GM21360 (cell line): ENCODE results near the gene MUC22.
"Not testable (repeated sequence)": the region's sequence is repeated elsewhere in the genome, so short reads cannot be mapped to it uniquely, and the experiment has no call there.

Experiments
- ATAC-seq: cut with Tn5 transposase; IDR thresholded peaks from one replicate; pipeline ENCODE4 v1.9.1; 2021; ENCODE audit warnings: mild to moderate bottlenecking, moderate library complexity; ENCODE audit not compliant: unreplicated experiment

The MUC22 gene

DNA sequence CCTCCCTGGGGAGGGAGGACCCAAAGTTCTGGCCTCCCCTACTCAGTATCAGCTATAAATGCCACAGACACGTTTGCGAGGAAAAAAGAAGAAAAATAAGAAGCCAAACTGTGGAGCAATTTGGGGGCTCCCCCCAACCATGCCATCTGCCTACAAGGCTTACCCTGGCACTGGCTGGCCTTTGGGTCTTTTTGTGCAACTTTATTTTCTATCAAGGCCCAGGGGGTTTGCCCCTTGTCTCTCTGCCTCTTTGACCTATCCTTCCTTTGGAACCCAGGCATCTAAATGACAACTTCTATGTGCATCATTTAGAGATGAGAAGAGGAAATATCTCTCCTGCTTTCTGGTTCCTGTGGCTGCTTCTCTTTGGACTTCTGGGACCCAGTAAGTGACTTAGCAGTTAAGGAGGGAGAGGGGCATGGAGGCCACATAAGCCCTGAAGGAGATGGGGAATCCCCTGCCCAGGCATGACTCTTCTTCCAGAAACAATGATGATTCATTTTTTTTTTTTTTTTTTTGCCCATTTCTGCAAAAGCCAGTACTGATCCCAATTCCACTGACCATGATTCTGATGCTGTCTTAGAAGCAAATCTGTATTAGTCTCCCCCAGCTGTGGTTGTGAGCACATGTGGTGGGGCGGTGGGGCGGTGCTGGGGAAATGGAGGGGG is at the start of gene MUC22:
TSS of gene MUC22 (plus strand) at position 82 of the 668 bp plus-strand sequence. CDS start at position 315, 233 bp downstream.
- ATAC-seq = no peak

DNA sequence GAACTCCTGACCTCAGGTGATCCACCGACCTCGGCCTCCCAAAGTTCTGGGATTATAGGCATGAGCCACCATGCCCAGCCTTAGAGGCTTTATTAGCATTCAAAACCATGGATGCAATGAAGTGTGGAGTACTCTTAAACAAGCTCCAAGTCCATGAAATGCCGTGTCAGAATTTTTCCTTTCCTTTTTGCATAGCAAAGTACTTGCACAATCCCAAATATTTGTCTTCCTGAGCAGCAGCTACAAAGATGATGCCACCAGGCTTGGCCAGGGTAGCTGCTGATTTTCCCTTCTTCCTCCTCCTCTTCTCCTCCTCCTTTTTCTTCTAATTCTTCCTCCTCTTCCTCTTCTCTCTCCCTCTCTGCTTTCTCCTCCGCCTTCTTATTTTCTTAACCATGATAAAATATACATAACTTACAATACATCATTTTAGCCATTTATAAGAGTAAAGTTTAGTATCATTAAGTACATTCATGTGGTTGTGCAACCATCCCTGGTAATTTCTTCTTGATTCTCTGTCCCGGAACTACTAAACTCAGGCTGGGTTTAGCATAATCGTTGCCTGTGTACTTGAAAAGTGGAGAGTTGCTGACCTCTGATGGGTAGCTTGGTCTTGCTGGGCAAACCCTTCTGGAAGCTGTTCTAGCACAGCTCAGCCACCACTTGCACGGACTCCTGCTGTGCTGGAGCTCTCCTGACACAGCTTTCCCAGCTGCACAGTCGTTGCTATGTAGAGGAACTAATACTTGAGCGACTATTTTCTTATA is 49.2 kb upstream of the MUC22 start:
- no peak for ATAC-seq

DNA sequence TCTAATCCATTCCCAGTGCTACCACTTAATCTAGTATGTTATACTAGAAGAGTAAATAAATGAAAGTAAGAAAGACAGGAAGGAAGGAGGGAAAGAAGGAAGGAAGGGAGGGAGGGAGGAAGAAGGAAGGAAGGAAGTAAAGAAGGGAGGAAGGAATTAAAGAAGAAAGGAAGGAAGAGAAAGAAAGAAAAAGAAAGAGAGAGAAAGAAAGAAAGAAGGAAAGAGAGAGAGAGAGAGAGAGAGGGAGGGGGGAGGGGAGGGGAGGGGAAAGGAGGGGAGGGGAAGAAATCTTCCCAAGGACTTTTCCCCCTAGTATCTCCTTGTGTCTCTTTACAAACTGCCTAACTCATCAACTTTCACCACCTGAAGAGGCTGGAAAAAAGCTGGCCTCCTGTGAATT is 47.6 kb upstream of the MUC22 start:
- ATAC-seq = no peak

DNA sequence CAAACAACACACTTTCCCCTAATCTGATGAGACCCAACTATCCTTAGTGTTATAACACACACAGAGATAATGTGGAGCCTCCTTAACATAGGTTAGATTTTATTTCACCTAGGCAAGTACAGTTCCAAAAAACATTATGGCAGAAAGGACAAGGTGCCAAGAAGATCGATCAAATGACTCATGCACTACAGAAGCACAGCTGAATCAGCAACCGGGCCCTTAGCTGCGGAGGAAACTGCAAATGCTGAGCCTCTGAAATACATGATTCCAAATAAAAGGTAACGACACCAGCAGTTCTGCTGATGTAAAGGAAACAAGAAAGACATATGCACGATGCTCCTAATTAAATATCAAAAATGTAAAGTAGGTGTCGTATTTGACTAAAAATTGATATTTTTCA is 46.6 kb upstream of the MUC22 start:
- ATAC-seq = no peak

DNA sequence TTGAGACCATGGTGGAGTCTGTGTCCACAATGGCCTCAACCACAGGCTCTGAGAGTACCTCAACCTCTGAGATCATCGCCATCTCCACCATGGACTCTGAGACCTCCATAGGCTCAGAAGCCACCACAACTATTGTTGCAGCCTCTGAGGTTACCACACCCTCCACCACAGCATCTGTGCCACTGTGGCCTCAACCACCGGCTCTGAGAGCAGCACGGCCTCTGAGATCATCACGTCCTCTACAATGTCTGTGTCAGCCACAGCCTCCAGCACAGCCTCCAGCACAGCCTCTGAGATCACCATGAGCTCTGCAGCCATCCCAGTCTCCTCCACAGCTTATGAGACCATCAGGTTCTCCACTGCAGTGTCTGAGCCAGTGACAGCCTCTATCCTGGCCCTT is 46.2 kb upstream of the MUC22 start:
- ATAC-seq = no peak

DNA sequence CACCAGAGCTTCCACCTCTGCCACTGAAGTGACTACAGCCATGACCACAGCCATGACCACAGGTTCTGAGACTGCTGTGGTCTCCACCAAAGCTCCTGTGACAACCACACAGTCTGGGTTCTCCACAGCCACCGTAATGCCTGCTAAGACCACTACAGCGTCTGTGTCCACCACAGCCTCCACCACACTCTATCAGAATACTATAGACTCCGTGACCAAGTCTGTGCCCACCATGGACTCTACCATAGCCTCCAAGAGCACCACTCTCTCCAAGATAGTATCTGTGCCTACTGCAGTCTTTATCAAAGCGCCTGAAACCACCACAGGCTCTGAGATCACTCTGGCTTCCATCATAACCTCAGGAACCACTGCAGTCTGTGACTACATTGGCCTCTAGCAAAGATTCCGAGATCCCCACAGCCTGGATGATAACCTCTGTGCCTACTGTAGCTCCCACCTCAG is 45.1 kb upstream of the MUC22 start:
- no peak for ATAC-seq

DNA sequence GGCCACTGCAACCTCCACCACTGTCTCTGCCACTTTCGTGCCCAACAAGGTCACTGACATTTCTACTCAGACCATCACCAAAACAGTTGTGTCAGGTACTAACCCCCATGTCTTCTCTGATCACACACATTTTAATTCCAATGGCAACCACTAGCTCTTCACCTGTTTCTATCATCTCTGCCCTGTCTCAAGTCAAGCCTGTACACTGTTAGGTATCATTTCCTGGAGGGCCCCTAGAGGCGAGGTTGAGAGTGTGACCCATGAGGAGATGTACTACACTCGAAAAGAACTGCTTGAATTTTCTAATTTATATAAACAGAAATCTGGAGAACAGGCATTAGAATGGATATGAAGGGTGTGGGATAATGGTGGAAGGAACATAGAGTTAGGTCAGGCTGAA is 44.1 kb upstream of the MUC22 start:
- no peak for ATAC-seq

DNA sequence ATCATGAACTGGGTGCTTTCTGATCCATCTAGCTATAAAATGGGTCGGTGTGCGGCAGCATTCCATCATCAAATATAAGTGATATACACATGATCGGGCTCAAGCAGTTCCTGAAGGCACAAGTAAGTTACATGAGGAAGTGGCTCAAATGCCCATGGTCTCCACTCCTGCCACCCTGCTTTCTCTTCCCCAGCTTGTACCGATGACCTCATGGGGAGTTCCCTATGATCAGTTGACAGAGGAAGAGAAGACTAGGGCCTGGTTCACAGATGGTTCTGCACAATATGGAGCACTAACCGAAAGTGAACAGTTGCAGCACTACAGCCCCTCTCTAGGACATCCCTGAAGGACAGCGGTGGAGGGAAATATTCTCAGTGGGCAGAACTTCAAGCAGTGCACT is 41.1 kb upstream of the MUC22 start:
- ATAC-seq = not testable (repeated sequence)

DNA sequence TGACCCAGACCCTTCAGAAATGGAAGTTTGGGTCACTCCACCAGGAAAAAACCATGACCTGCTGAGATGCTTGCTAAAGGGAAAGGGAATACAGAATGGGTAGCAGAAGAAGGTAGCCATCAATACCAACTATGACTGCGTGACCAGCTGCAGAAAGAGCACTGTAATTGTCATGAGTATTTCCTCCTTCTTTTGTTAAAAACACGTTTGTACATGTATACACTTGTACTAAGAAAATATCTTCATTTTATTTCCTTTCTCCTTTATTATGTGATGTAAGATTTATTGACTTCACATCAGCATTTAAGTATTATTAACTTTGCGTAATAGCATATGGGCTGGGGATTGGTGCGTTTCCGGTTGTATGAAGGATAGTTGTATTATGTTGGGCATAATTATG is 39.3 kb upstream of the MUC22 start:
- ATAC-seq = no peak

DNA sequence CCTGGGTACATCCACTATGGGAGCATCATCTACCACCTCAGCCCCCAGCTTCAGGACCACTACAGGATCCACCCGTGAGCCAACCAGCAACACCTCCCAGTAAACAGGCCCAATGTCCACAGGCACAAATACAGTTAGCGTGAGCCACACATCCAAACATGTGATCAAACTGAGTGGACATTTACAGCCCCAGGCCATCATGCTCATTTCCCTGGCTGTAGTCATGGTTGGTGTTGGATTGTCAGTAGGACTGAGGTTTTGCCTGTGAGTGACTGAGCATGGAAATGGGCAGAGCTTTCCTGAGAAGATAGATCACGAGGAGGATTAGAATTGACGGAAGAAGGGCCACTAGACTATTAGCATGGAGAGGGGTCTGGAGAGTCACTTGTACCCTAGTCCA is 37.5 kb upstream of the MUC22 start:
- no peak for ATAC-seq

DNA sequence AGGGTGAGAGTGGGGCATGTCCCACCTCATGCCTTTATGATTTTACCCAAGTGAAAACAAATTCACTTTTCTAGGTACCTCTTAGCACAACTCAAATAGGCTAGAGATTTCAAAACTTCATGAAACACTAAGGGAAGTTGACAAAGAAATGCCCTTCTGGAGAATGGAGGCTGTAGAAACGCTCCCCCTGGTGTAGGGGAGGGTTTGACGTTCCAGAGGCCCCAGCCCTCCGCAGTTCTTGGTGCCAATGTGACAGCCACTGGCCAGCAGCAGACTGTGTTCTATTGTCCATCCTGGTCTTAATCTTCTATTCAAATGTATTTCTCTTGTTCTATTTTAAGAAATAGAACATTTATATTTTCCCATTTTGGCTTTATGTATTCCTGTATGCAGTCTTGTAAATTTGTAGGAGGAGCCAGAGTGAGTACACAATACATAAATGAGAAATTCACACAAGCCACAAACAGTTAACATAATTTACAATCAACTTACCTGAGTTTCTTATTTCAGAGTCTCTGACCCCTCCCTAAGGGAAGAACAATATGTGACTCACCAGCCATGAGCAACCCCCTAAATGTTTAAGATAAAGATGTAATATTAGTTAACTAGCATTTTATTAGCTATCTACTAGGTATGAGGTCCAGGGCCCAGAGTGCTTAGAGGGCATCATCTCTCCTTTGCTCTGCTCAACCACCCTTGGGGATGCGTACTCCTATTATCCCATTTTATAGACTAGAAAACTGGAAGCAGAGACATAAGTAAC is 35.6 kb upstream of the MUC22 start:
- no peak for ATAC-seq

DNA sequence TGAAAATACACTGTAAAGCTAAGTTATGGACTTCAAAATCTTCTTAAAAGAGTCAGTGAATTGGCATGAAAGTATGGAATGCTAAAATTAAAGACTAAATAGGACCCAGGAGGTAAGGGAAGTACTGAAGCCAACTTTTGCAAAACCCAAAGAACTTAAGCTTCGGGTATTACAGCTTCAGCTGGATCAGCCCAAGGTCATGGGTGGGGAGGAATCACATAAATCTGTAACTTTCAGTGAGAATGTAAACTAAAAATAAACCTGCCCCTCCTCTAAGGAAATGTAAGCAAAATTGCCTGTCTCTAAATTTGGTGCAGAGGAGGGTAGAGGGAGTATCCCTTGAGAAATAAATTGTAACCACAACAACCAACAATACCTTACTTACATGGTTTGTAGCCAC is 31.1 kb upstream of the MUC22 start:
- ATAC-seq = no peak

DNA sequence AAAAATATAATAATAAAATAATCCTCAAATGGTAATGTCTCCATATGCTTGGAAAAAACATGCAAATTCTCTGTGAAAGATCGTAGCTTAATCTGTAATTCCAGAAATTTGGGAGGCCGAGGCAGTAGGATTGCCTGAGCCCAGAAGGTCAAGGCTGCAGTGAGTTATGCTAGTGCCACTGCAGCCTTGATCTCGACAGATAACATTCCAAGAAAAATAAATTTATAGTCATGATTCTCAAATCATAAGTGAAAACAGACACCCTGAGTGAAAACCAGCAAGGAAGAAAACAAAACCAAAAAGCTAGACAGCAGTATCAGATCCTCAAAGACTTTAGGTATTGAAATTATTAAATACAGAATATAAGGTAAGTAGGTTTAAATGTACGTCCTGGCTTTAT is 30.6 kb upstream of the MUC22 start:
- no peak for ATAC-seq

DNA sequence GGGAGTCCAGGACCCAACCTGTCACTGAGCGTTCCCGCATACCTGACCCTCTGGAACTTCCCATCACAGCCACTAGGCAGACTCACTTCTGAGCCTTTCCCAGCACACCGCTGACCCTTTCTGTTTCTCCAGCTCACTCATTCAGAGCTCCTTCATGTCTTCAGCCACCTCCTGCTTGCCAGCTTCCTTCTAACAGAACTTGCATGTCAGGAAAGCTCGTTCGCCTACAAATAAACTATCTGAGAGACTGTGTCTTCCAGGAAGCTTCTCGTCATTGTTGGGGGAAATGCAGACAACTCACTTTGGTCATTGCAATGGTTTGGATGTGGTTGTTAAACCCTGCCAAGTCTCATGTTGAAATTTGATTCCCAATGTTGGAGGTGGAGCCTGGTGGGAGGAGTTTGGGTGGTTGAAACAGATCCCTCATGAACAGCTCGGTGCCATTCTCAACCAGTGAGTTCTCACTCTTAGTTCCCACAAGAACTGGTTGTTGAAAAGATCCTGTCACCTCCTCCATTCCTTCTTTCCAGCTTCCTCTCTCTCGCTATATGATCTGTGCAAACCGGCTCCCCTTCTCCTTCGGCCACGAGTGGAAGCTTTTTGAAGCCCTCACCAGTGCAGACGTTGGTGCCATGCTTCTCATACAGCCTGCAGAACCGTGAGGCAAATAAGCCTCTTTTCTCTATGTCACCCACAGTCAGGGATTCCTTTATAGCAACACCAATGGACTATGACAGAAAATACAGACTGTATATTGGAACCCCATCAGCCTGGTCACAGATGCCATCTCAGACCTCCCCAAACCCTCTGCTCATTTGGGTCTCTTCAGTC is 28.1 kb upstream of the MUC22 start:
- no peak for ATAC-seq

DNA sequence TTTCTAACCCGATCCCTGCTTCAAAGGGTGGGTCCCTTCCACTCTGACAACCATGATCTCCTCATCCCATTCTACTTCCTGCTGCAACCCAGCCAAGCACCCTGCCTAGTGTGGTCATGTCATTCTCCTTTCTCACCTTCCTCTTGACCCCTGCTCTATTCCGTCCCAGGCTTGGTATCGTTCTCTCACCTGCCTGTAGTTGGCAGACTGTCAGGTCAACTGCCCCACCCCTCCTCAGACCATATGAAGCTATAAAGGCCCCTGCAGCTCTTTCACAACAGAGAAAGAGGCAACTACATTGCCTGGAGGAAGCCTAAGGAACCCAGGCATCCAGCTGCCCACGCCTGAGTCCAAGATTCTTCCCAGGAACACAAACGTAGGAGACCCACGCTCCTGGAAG is 26.8 kb upstream of the MUC22 start, which contains the start of gene MUC21:
TSS of gene MUC21 (plus strand) at position 280 of the 400 bp plus-strand sequence. CDS start 241 bp downstream, outside the sequence.
- no peak for ATAC-seq

DNA sequence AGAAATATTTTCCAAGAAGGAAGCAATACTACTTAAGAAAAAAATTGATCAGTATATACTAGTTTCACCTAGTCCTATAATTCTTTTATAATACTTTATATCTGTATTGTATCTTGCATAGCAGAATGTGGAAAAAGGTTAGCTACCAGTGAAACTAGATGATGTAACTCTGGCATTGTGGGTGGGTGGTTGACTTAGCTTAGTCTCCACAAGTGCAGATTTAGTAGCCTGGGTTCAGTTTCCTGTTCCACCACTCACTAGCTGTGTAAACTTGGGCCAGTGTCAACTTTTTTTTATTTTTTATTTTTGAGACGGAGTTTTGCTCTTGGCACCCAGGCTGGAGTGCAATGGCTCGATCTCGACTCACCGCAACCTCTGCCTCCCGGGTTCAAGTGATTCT is 24.8 kb upstream of the MUC22 start:
- no peak for ATAC-seq

DNA sequence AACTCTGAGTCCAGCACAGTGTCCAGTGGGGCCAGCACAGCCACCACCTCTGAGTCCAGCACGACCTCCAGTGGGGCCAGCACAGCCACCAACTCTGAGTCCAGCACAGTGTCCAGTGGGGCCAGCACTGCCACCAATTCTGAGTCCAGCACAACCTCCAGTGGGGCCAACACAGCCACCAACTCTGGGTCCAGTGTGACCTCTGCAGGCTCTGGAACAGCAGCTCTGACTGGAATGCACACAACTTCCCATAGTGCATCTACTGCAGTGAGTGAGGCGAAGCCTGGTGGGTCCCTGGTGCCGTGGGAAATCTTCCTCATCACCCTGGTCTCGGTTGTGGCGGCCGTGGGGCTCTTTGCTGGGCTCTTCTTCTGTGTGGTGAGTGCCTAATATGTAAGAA is 23.0 kb upstream of the MUC22 start:
- ATAC-seq = no peak

DNA sequence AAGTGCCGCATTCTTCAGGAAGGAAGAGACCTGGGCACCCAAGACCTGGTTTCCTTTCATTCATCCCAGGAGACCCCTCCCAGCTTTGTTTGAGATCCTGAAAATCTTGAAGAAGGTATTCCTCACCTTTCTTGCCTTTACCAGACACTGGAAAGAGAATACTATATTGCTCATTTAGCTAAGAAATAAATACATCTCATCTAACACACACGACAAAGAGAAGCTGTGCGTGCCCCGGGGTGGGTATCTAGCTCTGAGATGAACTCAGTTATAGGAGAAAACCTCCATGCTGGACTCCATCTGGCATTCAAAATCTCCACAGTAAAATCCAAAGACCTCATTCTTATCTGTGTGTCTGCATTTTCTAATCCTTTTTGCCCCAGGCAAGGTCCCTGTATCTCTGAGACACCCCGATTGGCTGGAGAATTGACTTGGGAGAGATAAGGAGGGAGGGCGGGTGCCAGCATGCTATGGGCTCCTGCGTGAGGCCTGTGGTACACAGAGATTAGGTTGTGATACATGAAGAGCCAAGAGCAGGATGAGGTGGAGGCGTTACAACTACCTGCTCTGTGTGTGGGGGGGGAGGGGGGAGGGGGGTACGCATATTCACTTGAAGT is 22.0 kb upstream of the MUC22 start:
- no peak for ATAC-seq

DNA sequence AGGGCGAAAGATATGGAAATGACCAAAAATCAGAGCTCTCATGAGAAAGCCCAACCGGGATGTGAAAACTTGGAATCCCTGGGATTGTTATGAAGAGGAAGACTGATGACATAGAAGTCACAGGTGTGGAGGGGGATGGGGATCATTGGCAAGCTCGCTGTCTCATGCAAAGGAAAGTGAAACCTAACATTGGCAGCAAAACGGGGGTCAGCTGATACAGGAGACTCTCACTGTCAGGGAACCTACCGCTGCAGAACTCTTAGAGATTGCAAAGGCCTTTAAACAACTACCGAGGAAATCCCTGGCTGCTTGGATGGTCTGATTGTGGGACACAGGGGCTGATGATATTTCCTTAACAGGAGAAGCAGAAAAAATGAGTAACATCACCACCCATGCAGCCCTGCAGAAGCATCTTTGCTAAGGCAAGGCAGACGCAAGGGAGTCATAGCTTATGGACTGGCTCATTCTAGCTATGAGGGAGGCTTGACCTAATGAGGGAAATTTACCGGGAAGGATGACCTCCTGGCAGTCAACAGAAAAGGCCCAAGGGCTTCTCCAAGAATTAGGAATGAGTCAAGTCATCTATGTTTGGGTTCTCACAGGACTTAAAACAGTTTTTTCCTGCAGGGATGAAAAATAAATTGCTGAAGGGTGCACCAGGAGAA is 19.7 kb upstream of the MUC22 start:
- ATAC-seq = no peak

DNA sequence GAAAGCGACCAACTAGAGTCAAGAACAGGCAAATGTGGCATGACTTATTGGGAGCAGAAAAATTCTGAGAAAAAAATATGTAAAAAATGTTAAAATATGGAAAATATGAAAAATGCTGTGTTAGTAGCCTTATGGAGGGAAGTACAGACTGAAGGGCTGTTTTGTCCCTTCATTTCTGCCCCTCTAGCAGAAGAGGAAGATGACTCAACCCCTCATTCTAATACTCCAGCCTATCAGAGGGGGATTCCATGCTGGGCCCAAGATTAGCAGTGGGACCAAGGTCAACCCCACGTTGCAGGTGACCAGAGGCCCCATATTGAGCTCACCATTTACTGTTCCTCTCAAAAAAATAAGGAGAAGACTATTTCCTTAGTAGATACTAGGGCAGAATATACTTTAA is 18.4 kb upstream of the MUC22 start:
- no peak for ATAC-seq
